ENCODE results near the gene CXCL9. TPM values are rescaled to one million over a fixed set of nuclear protein-coding genes. Genes with fewer than 3 reads are reported as not detected.
"Not testable (repeated sequence)": the region's sequence is repeated elsewhere in the genome, so short reads cannot be mapped to it uniquely, and the experiment has no call there.

CXCL9 gene
- total and polyA plus RNA-seq, 2 experiments from 2014 or later, result not detected

DNA sequence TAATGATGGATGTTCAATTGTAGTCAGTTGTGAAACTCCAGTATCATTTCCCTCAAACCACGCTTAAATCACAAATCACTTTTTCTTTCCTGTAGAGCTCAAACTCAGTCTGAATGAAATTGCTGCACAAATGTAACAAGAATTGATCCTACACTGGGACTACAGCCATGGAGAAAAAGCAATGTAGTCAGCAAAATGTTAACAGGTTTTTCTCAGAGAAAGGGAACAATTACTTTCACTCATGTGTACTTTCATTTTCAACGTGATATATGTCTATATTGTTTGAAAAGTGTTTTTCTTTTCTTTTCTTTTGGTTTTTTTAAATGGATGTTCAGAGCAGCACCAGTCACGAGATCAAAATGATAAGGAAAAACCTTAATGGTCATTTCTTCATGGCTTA lies 39.2 kb downstream of the CXCL9 start:
- Histone ChIP-seq H3K27me3 (no peaks in the 10 kb centered on the region), H3K4me2 (no peak overlapping the region), H2AFZ (no peak overlapping the region), H3K79me2 (no peaks in the 10 kb centered on the region), H3K36me3 (replicated peaks; ENCODE audit: insufficient read depth, low read depth) (peaks cover 11% of the 10 kb centered on the region), H3K27ac (no peak overlapping the region), H3K4me3 (no peak overlapping the region), H3K9me3 (ENCODE audit: low read depth) (no peaks in the 10 kb centered on the region), H3K4me1 (ENCODE audit: insufficient read depth) (no peaks in the 10 kb centered on the region), H4K20me1 (ENCODE audit: insufficient read depth, poor library complexity, severe bottlenecking) (no peaks in the 10 kb centered on the region), H3K9me2 (replicated peaks; ENCODE audit: insufficient read depth) (no peaks in the 10 kb centered on the region)
- 98% methylated on average over 3 of the region's 3 CpGs for WGBS (ENCODE audit: low lambda C conversion rate, missing lambda C conversion rate)
- TF ChIP-seq, protein P1, sequence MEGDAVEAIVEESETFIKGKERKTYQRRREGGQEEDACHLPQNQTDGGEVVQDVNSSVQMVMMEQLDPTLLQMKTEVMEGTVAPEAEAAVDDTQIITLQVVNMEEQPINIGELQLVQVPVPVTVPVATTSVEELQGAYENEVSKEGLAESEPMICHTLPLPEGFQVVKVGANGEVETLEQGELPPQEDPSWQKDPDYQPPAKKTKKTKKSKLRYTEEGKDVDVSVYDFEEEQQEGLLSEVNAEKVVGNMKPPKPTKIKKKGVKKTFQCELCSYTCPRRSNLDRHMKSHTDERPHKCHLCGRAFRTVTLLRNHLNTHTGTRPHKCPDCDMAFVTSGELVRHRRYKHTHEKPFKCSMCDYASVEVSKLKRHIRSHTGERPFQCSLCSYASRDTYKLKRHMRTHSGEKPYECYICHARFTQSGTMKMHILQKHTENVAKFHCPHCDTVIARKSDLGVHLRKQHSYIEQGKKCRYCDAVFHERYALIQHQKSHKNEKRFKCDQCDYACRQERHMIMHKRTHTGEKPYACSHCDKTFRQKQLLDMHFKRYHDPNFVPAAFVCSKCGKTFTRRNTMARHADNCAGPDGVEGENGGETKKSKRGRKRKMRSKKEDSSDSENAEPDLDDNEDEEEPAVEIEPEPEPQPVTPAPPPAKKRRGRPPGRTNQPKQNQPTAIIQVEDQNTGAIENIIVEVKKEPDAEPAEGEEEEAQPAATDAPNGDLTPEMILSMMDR (IDR thresholded peaks at IDR 0.05; ENCODE audit: poor library complexity), result no peak
- TF ChIP-seq EZH2 (IDR thresholded peaks at IDR 0.05; ENCODE audit: borderline replicate concordance) (no peak), EZH2phosphoT487 (IDR thresholded peaks at IDR 0.05; ENCODE audit: low read depth, severe bottlenecking, unreplicated experiment) (no peak)
- no peak for DNase-seq (ENCODE audit: low spot score)

DNA sequence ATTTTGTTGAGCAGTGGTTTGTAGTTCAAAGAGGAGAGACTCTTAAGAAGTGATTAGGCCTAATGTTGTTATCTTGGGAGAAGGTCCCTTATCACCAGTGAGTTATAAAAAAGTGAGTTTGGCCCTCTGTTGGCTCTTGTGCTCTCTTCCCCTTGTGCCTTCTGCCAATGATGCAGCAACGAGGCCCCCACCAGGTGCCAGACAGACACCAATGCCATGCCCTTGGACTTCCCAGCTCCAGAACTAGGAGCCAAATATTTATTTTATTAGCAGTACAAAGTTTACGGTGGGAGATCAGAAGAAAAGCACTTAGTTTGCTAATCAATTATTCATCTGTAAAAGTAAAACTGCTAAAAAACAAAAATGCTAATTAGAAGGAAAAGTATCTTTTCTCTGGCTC lies 43.8 kb downstream of the CXCL9 start:
- 50% methylated on average over 2 of the region's 2 CpGs for WGBS (ENCODE audit: low lambda C conversion rate, missing lambda C conversion rate)
- Histone ChIP-seq H3K4me2 (no peak overlapping the region), H3K79me2 (no peaks in the 10 kb centered on the region), H3K9me2 (replicated peaks; ENCODE audit: insufficient read depth) (no peaks in the 10 kb centered on the region), H3K27me3 (no peaks in the 10 kb centered on the region), H3K4me3 (no peak overlapping the region), H3K27ac (no peak overlapping the region), H3K4me1 (ENCODE audit: insufficient read depth) (no peaks in the 10 kb centered on the region), H2AFZ (no peak overlapping the region), H3K9me3 (ENCODE audit: low read depth) (no peaks in the 10 kb centered on the region), H4K20me1 (ENCODE audit: insufficient read depth, poor library complexity, severe bottlenecking) (no peaks in the 10 kb centered on the region), H3K36me3 (replicated peaks; ENCODE audit: insufficient read depth, low read depth) (peaks cover 11% of the 10 kb centered on the region)
- no peak for DNase-seq (ENCODE audit: low spot score)
- TF ChIP-seq EZH2phosphoT487 (IDR thresholded peaks at IDR 0.05; ENCODE audit: low read depth, severe bottlenecking, unreplicated experiment) (no peak), EZH2 (IDR thresholded peaks at IDR 0.05; ENCODE audit: borderline replicate concordance) (no peak)
- TF ChIP-seq, protein P1 (IDR thresholded peaks at IDR 0.05; ENCODE audit: poor library complexity), result no peak

GRCh38 chr4:75962072-75962471 lies 45.2 kb downstream of the CXCL9 start:
- not testable (repeated sequence) for H3K4me3 ChIP-seq; H3K27ac ChIP-seq; H3K4me1 ChIP-seq (ENCODE audit: insufficient read depth); H3K27me3 ChIP-seq; H3K9me3 ChIP-seq (ENCODE audit: low read depth); H4K20me1 ChIP-seq (ENCODE audit: insufficient read depth, poor library complexity, severe bottlenecking); H3K4me2 ChIP-seq; H3K79me2 ChIP-seq; H2AFZ ChIP-seq; H3K9me2 ChIP-seq (replicated peaks; ENCODE audit: insufficient read depth); DNase-seq (ENCODE audit: low spot score)
- peaks cover 11% of the 10 kb centered on the region for H3K36me3 ChIP-seq (replicated peaks; ENCODE audit: insufficient read depth, low read depth)
- 91% methylated on average over 4 of the region's 4 CpGs for WGBS (ENCODE audit: low lambda C conversion rate, missing lambda C conversion rate)

DNA sequence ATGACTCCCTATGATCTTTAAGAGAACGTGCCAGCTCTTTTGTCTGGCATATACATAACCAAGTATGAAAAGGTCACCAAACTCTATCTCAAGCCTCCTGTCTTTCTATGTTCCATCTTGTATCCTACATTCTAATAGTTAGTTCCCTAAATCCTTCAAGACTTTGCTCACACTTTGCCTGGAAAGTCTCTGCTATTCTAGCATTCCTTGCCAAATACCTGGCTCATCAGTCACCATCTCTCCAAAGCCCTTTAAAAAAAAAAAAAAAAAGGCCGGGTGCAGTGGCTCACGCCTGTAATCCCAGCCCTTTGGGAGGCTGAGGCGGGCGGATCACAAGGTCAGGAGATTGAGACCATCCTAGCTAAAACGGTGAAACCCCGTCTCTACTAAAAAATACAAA lies 48.8 kb downstream of the CXCL9 start:
- H3K9me3 ChIP-seq (ENCODE audit: low read depth); H4K20me1 ChIP-seq (ENCODE audit: insufficient read depth, poor library complexity, severe bottlenecking); H3K27me3 ChIP-seq; DNase-seq (ENCODE audit: low spot score); H3K79me2 ChIP-seq; H3K4me2 ChIP-seq; H2AFZ ChIP-seq; H3K9me2 ChIP-seq (replicated peaks; ENCODE audit: insufficient read depth); H3K4me1 ChIP-seq (ENCODE audit: insufficient read depth); H3K36me3 ChIP-seq (replicated peaks; ENCODE audit: insufficient read depth, low read depth); H3K27ac ChIP-seq; H3K4me3 ChIP-seq: not testable (repeated sequence)
- 92% methylated on average over 6 of the region's 7 CpGs for WGBS (ENCODE audit: low lambda C conversion rate, missing lambda C conversion rate)

DNA sequence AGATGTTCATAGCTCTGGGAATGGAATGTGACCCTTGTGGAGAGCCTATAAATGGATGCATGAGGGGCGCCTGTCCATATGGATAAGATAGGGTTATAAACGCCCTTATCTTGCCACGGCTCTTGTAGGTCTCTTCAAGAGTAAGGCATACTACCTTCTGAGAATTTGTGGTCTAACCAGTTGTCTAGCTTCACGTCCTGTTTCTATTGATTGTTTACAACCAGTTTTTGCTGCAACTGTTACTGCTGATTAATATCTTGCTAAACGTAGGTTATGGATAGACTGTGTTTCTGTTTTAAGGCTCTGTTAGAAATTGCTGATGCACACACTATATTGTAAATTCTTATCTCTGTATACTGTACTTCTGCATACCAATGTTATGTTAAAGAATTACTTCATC lies 52.5 kb downstream of the CXCL9 start:
- WGBS (ENCODE audit: low lambda C conversion rate, missing lambda C conversion rate), result 92% methylated on average over 5 of the region's 5 CpGs
- H3K79me2 ChIP-seq; H3K4me2 ChIP-seq; H3K27me3 ChIP-seq; H2AFZ ChIP-seq; H4K20me1 ChIP-seq (ENCODE audit: insufficient read depth, poor library complexity, severe bottlenecking); H3K9me3 ChIP-seq (ENCODE audit: low read depth); H3K9me2 ChIP-seq (replicated peaks; ENCODE audit: insufficient read depth); H3K4me3 ChIP-seq; H3K27ac ChIP-seq; H3K4me1 ChIP-seq (ENCODE audit: insufficient read depth); H3K36me3 ChIP-seq (replicated peaks; ENCODE audit: insufficient read depth, low read depth); DNase-seq (ENCODE audit: low spot score): not testable (repeated sequence)
